ENCODE results near the gene CISD3.

The CISD3 gene

GRCh38 chr17:38779965-38780752 is 50.0 kb downstream of the CISD3 start:
- no peak for DNase-seq

GRCh38 chr17:38783227-38783626 is 53.1 kb downstream of the CISD3 start:
- no peak for DNase-seq

Measured in effector CD8-positive, alpha-beta T cell (primary cell).